Left lung (tissue), 10 donors: Measurements from ENCODE around the gene FRMD4A. TPM values are rescaled to one million over a fixed set of nuclear protein-coding genes. Genes with fewer than 3 reads are reported as not detected.

ENCODE experiments used
- ATAC-seq: fragments of 200-7000 bp; cut with Tn5 transposase; one replicate; pipeline ENCODE4 v1.9.1; 2020; ENCODE audit warnings: moderate library complexity
- DNase-seq, 4 donors: peaks; one replicate each; pipeline ENCODE4 v3.0.0-alpha.2; 2013 to 2020
- H3K27ac ChIP-seq, 2 donors: fragments of 200-600 bp; sonication (generic) in 1 of 2; one replicate each; pipeline versions ENCODE4 v1.5.0 to v1.8.0; 2020 to 2021
- H3K27me3 ChIP-seq, 2 donors: fragments of 200-600 bp; sonication (generic) in 1 of 2; one replicate each; pipeline versions ENCODE4 v1.5.0 to v1.8.0; 2020 to 2021
- H3K36me3 ChIP-seq, 2 donors: fragments of 200-600 bp; sonication (generic) in 1 of 2; one replicate each; pipeline versions ENCODE4 v1.5.0 to v1.8.0; 2020 to 2021
- H3K4me1 ChIP-seq, 2 donors: fragments of 200-600 bp; one replicate each; pipeline ENCODE4 v1.8.0; 2021
- H3K4me3 ChIP-seq, 2 donors: fragments of 200-600 bp; sonication (generic) in 1 of 2; one replicate each; pipeline versions ENCODE4 v1.5.0 to v1.8.0; 2020 to 2021; ENCODE audit warnings: mild to moderate bottlenecking in 1 of 2
- H3K9me3 ChIP-seq, 2 donors: fragments of 200-600 bp; sonication (generic) in 1 of 2; one replicate each; pipeline versions ENCODE4 v1.5.0 to v1.8.0; 2020 to 2021
- CTCF ChIP-seq, 2 donors: fragments of 200-600 bp; sonication (generic) in 1 of 2; IDR thresholded peaks; one replicate each; pipeline versions ENCODE4 v1.5.0 to v1.8.0; 2021; ENCODE audit warnings: antibody characterized with exemption in 2 of 2
- intact Hi-C, 2 donors: fragments of 100-400 bp; cut with DNase I; formaldehyde crosslinking; loops; one replicate each; pipeline versions ENCODE4 v1.11.2 to v1.14.2; 2022
- polyA plus RNA-seq, 6 donors: library from polyadenylated mRNA; unstranded; fragments of 120-200 nt; gene quantifications; one replicate each; pipeline ENCODE4 v1.2.1, GENCODE V29; 2013; ENCODE audit not compliant: insufficient read length in 6 of 6
- total RNA-seq, 2 donors: library from RNA; stranded (reverse); fragmentation: NEBNext Ultra II Directional; extraction: Animal tissue kit (Norgen Biotek cat#: 25700); gene quantifications; one replicate each; pipeline ENCODE4 v1.2.1, GENCODE V29; 2021
- donor health status: DM: no; HTN: yes; CAD: no.
- donor health status: DM: no; HTN: no; CAD: no.

The FRMD4A gene
- total and polyA plus RNA-seq, 8 donors = 33.9 to 62.8 (median 57.0) TPM

- no peak overlapping the region for H3K4me3 ChIP-seq
- H3K27ac ChIP-seq = no peak overlapping the region
- no peaks in the 10 kb centered on the region for H3K36me3 ChIP-seq
- ATAC-seq = no peak
- TF ChIP-seq CTCF (IDR thresholded peaks at IDR 0.05) = no peak
- no peaks in the 10 kb centered on the region for H3K27me3 ChIP-seq
- no peaks in the 10 kb centered on the region for H3K9me3 ChIP-seq
- intact Hi-C loops = no loop called here
- DNase-seq = no peak
- peaks cover 18 to 25% of the 10 kb centered on the region in 2 donors for H3K4me1 ChIP-seq
These were observed 607.7 kb downstream of the FRMD4A start for GRCh38 chr10:13722747-13723653.

- Histone ChIP-seq H3K36me3 (no peaks in the 10 kb centered on the region), H3K27ac (no peak overlapping the region), H3K4me1 (peaks cover 23 to 30% of the 10 kb centered on the region in 2 donors), H3K4me3 (no peak overlapping the region), H3K27me3 (no peaks in the 10 kb centered on the region), H3K9me3 (no peaks in the 10 kb centered on the region)
- TF ChIP-seq CTCF (IDR thresholded peaks at IDR 0.05) = no peak
- intact Hi-C loops = no loop called here
- DNase-seq (no peak), ATAC-seq (no peak)
These were observed 609.2 kb downstream of the FRMD4A start for GRCh38 chr10:13721486-13721885.

GRCh38 chr10:13720699-13721098, 610.0 kb downstream of the FRMD4A start:
- no peak for ATAC-seq

GRCh38 chr10:13719425-13719824, 611.3 kb downstream of the FRMD4A start:
- TF ChIP-seq CTCF (IDR thresholded peaks at IDR 0.05) = no peak
- DNase-seq (peak in 2 of 4 donors; percentile 64 to 81), ATAC-seq (peak; percentile 29)
- Histone ChIP-seq H3K36me3 (no peaks in the 10 kb centered on the region), H3K27me3 (no peaks in the 10 kb centered on the region), H3K27ac (peak overlapping the region in 1 of 2 donors; percentile 18), H3K9me3 (no peaks in the 10 kb centered on the region), H3K4me1 (peaks cover 23 to 30% of the 10 kb centered on the region in 2 donors), H3K4me3 (no peak overlapping the region)
- intact Hi-C loops = no loop called here

More at GRCh38 chr10:13720699-13721098, 610.0 kb downstream of the FRMD4A start:
- Histone ChIP-seq H3K36me3 (no peaks in the 10 kb centered on the region), H3K9me3 (no peaks in the 10 kb centered on the region), H3K27ac (no peak overlapping the region), H3K27me3 (no peaks in the 10 kb centered on the region), H3K4me3 (no peak overlapping the region), H3K4me1 (peaks cover 23 to 30% of the 10 kb centered on the region in 2 donors)
- intact Hi-C loops = no loop called here
- DNase-seq = no peak
- TF ChIP-seq CTCF (IDR thresholded peaks at IDR 0.05) = no peak

GRCh38 chr10:13718820-13719219, 611.9 kb downstream of the FRMD4A start:
- Histone ChIP-seq H3K4me1 (peaks cover 23 to 30% of the 10 kb centered on the region in 2 donors), H3K4me3 (no peak overlapping the region), H3K36me3 (no peaks in the 10 kb centered on the region), H3K27ac (peak overlapping the region; percentile 62 to 74), H3K27me3 (no peaks in the 10 kb centered on the region), H3K9me3 (no peaks in the 10 kb centered on the region)
- intact Hi-C loops = no loop called here
- DNase-seq (no peak), ATAC-seq (no peak)
- no peak for TF ChIP-seq CTCF (IDR thresholded peaks at IDR 0.05)
